Uterine smooth muscle cell (primary cell): Measurements from ENCODE around the gene NUDT8. TPM values are rescaled to one million over a fixed set of nuclear protein-coding genes. Genes with fewer than 3 reads are reported as not detected.

ENCODE experiments used
- total RNA-seq: library from RNA; depleted of rRNA; stranded (reverse); fragments of >200 nt; gene quantifications from 2 replicates; pipeline ENCODE4 v1.2.3, GENCODE V29; 2014

NUDT8 gene, protein sequence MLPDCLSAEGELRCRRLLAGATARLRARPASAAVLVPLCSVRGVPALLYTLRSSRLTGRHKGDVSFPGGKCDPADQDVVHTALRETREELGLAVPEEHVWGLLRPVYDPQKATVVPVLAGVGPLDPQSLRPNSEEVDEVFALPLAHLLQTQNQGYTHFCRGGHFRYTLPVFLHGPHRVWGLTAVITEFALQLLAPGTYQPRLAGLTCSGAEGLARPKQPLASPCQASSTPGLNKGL
- 7.5 and 8.7 TPM in 2 replicates for total RNA-seq

DNA sequence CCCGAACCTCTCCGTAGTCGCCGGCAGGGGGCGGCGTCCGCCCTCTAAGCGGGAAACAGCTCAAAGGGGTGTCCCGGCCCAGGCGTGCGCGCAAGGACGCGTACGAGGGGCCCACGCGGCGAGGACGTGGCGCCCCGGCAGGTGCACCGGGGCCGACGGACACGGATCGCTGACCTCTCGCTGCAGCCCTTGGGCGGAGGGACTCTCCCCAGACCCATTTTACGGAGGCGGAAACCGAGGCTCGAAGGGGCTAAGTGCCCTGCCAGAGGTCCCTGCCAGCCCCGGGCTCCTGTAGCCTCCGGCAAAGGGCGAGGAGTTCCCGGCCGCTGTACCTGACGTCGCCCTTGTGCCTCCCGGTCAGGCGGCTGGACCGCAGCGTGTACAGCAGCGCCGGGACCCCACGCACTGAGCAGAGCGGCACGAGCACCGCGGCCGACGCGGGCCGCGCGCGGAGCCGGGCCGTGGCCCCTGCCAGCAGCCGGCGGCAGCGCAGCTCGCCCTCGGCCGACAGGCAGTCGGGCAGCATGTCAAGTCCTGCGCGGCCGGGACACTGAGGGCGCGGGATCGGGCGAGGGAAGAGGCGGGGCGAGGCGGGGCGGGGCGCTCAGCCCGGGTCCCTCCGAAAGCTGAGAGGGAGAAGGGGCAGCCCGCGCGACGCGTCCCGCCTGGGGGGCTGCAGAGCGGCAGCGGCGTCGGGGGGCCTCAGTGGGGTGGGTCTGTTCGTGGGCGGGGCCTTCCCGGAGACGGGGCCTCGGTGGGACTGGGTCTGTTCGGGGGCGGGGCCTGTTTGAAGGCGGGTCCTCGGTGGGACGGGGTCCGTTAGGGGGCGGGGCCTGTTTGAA, at the start of gene NUDT8:
TSS of gene NUDT8 (minus strand) at position 552 of the 842 bp plus-strand sequence. CDS start at position 526, 26 bp downstream.

DNA sequence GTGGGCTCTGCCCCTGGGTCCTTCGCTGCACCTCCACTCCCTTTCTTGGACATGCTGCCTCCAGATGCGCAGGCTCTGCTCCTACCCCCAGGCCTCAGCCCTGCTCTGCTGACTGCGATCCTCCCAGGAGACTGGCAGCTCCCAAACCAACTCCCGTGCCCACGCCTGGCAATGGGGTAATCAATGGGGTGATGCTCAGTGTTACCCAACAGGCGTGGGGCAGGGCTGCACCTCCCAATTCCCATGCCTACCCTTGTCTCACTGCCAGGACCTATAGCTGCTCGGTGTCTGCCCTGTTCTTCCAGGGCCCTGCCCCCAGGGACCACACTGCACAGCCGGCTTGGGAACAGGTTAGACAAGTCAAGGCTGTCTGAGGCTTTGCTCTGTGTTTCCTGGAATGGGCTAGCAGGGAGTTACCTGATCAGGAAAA, 44.7 kb upstream of the NUDT8 start, which contains the start of gene ALDH3B2:
TSS of gene ALDH3B2 (minus strand) at position 182 of the 430 bp plus-strand sequence. CDS start 7,688 bp downstream, outside the sequence.

DNA sequence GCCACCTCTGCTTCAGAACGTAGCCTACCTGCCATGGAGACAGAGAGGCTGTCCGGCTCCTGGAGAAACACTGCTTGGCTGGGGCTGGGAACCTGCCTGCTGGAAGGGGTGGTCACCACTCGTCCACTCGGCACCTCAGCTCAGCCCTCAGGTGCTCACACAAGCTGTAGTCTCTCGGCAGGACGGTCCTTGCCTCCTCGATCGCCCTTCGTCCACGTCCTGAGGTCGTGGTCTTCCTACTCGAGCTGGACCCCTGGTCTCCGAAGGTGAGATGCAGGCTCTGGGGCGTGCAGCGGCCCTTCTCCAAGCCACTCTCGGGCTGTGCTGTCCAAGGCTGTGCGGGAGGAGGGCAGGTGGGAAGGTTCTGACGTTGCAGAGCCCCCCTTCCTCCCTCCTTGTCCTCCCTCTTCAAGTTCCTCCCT, 9.7 kb upstream of the NUDT8 start, which contains the start of gene TBX10:
TSS of gene TBX10 (minus strand) at position 326 of the 422 bp plus-strand sequence. CDS start at position 35, 291 bp downstream.

DNA sequence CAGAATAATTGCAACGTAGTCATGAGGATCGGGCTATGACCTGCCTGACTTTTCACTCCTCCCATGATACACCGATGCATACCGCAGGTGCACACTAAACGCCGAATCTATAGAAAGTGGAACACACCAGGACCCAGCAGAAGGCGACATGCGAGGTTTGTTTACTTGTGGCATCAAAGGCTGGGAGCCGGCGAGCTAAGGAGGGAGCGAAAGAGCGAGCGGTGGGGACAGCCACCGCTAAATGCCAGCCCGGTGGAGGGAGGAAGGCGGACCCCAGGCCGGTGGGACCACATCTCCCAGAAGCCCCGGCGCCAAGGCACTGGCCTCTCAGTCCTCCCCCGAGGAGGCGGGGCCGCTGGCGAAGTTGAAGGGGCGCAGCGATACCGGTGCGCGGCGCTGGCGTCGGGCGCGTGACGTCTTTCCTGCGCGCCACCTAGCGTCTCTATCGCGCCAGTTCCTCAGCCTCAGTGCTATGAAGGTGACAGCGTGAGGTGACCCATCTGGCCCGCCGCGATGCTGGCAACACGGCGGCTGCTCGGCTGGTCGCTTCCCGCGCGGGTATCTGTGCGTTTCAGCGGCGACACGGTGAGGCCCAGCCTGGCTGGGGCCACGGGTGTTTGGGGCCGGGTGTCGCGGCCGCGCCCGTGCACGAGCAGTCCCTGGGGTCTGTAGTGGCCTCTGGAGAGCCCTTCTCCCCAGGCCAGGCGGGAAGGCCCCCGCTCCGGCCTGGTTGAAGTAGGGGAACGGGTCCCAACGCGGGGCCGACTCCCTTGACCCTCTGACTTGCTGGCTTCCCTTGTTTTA, 23.0 kb downstream of the NUDT8 start, which contains the start of gene NDUFV1:
TSS of gene NDUFV1 (plus strand) at position 445 of the 804 bp plus-strand sequence. CDS start at position 514, 69 bp downstream.

DNA sequence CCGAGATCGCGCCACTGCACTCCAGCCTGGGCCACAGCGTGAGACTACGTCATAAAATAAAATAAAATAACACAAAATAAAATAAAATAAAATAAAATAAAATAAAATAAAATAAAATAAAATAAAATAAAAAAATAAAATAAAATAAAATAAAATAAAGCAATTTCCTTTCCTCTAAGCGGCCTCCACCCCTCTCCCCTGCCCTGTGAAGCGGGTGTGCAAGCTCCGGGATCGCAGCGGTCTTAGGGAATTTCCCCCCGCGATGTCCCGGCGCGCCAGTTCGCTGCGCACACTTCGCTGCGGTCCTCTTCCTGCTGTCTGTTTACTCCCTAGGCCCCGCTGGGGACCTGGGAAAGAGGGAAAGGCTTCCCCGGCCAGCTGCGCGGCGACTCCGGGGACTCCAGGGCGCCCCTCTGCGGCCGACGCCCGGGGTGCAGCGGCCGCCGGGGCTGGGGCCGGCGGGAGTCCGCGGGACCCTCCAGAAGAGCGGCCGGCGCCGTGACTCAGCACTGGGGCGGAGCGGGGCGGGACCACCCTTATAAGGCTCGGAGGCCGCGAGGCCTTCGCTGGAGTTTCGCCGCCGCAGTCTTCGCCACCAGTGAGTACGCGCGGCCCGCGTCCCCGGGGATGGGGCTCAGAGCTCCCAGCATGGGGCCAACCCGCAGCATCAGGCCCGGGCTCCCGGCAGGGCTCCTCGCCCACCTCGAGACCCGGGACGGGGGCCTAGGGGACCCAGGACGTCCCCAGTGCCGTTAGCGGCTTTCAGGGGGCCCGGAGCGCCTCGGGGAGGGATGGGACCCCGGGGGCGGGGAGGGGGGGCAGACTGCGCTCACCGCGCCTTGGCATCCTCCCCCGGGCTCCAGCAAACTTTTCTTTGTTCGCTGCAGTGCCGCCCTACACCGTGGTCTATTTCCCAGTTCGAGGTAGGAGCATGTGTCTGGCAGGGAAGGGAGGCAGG, 46.2 kb downstream of the NUDT8 start, which contains the start of gene GSTP1:
TSS of gene GSTP1 (plus strand) at position 566 of the 958 bp plus-strand sequence. CDS start at position 598, 32 bp downstream.

Other genes starting within 250 kb of the NUDT8 start
- 7.3 and 7.6 TPM in 2 replicates for gene RAD9A, start 238.0 kb downstream of the NUDT8 start, total RNA-seq
- gene PPP1CA, start 228.1 kb downstream of the NUDT8 start, total RNA-seq: 159 and 215 TPM in 2 replicates
- gene TBC1D10C, start 225.9 kb downstream of the NUDT8 start, total RNA-seq: not detected in 2 replicates
- under 0.01 and 0.12 TPM in 2 replicates for gene CARNS1, start 214.3 kb downstream of the NUDT8 start, total RNA-seq
- 37.1 and 68.3 TPM in 2 replicates for gene RPS6KB2, start 201.4 kb downstream of the NUDT8 start, total RNA-seq
- 0.44 and 0.62 TPM in 2 replicates for gene PTPRCAP, start 192.3 kb downstream of the NUDT8 start, total RNA-seq
- gene CORO1B, start 186.5 kb downstream of the NUDT8 start, total RNA-seq: 110 and 138 TPM in 2 replicates
- gene GPR152, start 177.2 kb downstream of the NUDT8 start, total RNA-seq: not detected in 2 replicates
- gene CABP4, start 174.6 kb downstream of the NUDT8 start, total RNA-seq: not detected in 2 replicates
- gene TMEM134, start 160.7 kb downstream of the NUDT8 start, total RNA-seq: 28.4 and 30.1 TPM in 2 replicates
- gene AIP, start 146.9 kb downstream of the NUDT8 start, total RNA-seq: 63.2 and 102 TPM in 2 replicates
- 12.1 and 16.5 TPM in 2 replicates for gene PITPNM1, start 124.6 kb downstream of the NUDT8 start, total RNA-seq
- gene CDK2AP2, start 121.8 kb downstream of the NUDT8 start, total RNA-seq: 14.7 and 30.4 TPM in 2 replicates
- not detected in 2 replicates for gene CABP2, start 106.5 kb downstream of the NUDT8 start, total RNA-seq
- 596 and 840 TPM in 2 replicates for gene GSTP1, start 46.1 kb downstream of the NUDT8 start, total RNA-seq
- 168 and 191 TPM in 2 replicates for gene NDUFV1, start 23.0 kb downstream of the NUDT8 start, total RNA-seq
- gene TBX10, start 9.8 kb upstream of the NUDT8 start, total RNA-seq: not detected in 2 replicates
- not detected in 2 replicates for gene ACY3, start 20.8 kb upstream of the NUDT8 start, total RNA-seq
- gene ALDH3B2, start 44.7 kb upstream of the NUDT8 start, total RNA-seq: not detected in 2 replicates